Ovary (tissue), 9 donors: ENCODE results near the gene UQCRH. TPM values are rescaled to one million over a fixed set of nuclear protein-coding genes. Genes with fewer than 3 reads are reported as not detected.
"Not testable (repeated sequence)": the region's sequence is repeated elsewhere in the genome, so short reads cannot be mapped to it uniquely, and the experiment has no call there.

Experiments used
- DNase-seq, 5 donors: peaks; one replicate each; pipeline ENCODE4 v3.0.0-alpha.2; 2019 to 2020
- H3K27ac ChIP-seq, 2 donors: fragments of 200-600 bp; one replicate each; pipeline versions ENCODE4 v1.5.1 to v1.8.0; 2019 to 2022
- H3K27me3 ChIP-seq: fragments of 200-600 bp; one replicate; pipeline ENCODE4 v1.8.0; 2022
- H3K36me3 ChIP-seq: fragments of 200-600 bp; sonication (generic); one replicate; pipeline ENCODE4 v1.5.1; 2019
- H3K4me1 ChIP-seq: one replicate; pipeline ENCODE4 v1.8.1; 2013; ENCODE audit warnings: mild to moderate bottlenecking, moderate library complexity; ENCODE audit not compliant: insufficient read depth
- H3K4me3 ChIP-seq: fragments of 200-600 bp; sonication (generic); one replicate; pipeline ENCODE4 v1.5.1; 2017
- H3K9me3 ChIP-seq, 2 donors: fragments of 200-600 bp in 1 of 2; sonication (generic) in 1 of 2; one replicate each; pipeline versions ENCODE4 v1.5.1 to v1.8.1; 2013 to 2019; ENCODE audit warnings: mild to moderate bottlenecking in 1 of 2, moderate library complexity in 1 of 2
- CTCF ChIP-seq, 3 donors: fragments of 450-650 bp in 2 of 3; fragments of 200-600 bp in 1 of 3; IDR thresholded peaks; one replicate each; pipeline versions ENCODE4 v1.5.1 to v1.8.0; 2016 to 2022; ENCODE audit warnings: antibody characterized with exemption in 3 of 3, mild to moderate bottlenecking in 1 of 3
- EP300 ChIP-seq: sonication (generic); formaldehyde crosslinking; IDR thresholded peaks from one replicate; pipeline ENCODE4 v1.6.1; 2017; ENCODE audit warnings: antibody characterized with exemption
- POLR2A ChIP-seq: fragments of 450-650 bp; IDR thresholded peaks from one replicate; pipeline ENCODE4 v1.6.1; 2017; ENCODE audit warnings: antibody characterized with exemption, mild to moderate bottlenecking, moderate library complexity
- WGBS, 3 donors: extraction: QIAGEN DNeasy Blood & Tissue Kit in 1 of 3; methylation state at CpG; one replicate each; pipeline versions ENCODE4 v1.1.5 to v1.1.7; 2013 to 2017; 5-methylcytosine and 5-hydroxymethylcytosine counted together
- intact Hi-C, 4 donors: fragments of 100-400 bp; cut with DNase I; formaldehyde crosslinking; loops; one replicate each; pipeline versions ENCODE4 v1.11.0 to v1.15.1; 2022 to 2023
- polyA plus RNA-seq, 2 donors: library from polyadenylated mRNA; stranded (reverse); fragments of 200-250 nt in 1 of 2; fragments of 350-450 nt in 1 of 2; fragmentation: Illumina TruSeq in 1 of 2; extraction: RNeasy Lipid Tissue Mini Kit (QIAGEN cat#74804) in 1 of 2; gene quantifications; one replicate each; pipeline ENCODE4 v1.2.3, GENCODE V29; 2013 to 2014
- total RNA-seq, 7 donors: library from RNA; depleted of rRNA in 2 of 7; stranded (reverse); fragments of >200 nt in 2 of 7; fragmentation: NEBNext Ultra II Directional in 3 of 7; extraction: Animal tissue kit (Norgen Biotek cat#: 25700) in 3 of 7; gene quantifications; one replicate each; pipeline versions ENCODE4 v1.1.0 to v1.2.4, GENCODE V29; 2016 to 2023
- donor health status: DM: no; HTN: no; CAD: no; lungs with moderate emphysema.
- donor health status: DM: no; HTN: no; CAD: no.
- donor health status: Bipolar disorder and iron deficiency.
- donor health status: DM: yes; HTN: yes; CAD: no.
- donor health status: DM: no; HTN: no; CAD: no.
- donor health status: DM: yes; HTN: yes; CAD: no.

The UQCRH gene
- total and polyA plus RNA-seq, 9 donors: 140 to 453 (median 217) TPM

GRCh38 chr1:46363121-46363520 is 59.6 kb downstream of the UQCRH start:
- intact Hi-C loops: no loop called here
- H3K4me1 ChIP-seq: no peaks in the 10 kb centered on the region

GRCh38 chr1:46364612-46365011 is 61.1 kb downstream of the UQCRH start:
- DNase-seq: no peak
- 68 to 90% (median 88%) methylated on average over 5 of the region's 5 CpGs for WGBS, 3 donors
- no peak overlapping the region for H3K4me3 ChIP-seq
- TF ChIP-seq CTCF (IDR thresholded peaks at IDR 0.05) (no peak), POLR2A (no peak), EP300 (no peak)
- no peaks in the 10 kb centered on the region for H3K9me3 ChIP-seq
- no peaks in the 10 kb centered on the region for H3K4me1 ChIP-seq
- H3K36me3 ChIP-seq: no peaks in the 10 kb centered on the region
- intact Hi-C loops: no loop called here
- no peaks in the 10 kb centered on the region for H3K27me3 ChIP-seq
- H3K27ac ChIP-seq: no peak overlapping the region

More at GRCh38 chr1:46363121-46363520, 59.6 kb downstream of the UQCRH start:
- H3K27me3 ChIP-seq: no peaks in the 10 kb centered on the region
- no peaks in the 10 kb centered on the region for H3K36me3 ChIP-seq
- DNase-seq: no peak
- 93 to 98% (median 96%) methylated on average over 5 of the region's 5 CpGs for WGBS, 3 donors
- TF ChIP-seq EP300: no peak
- no peak for TF ChIP-seq CTCF (IDR thresholded peaks at IDR 0.05)
- TF ChIP-seq POLR2A: no peak
- H3K4me3 ChIP-seq: no peak overlapping the region
- no peaks in the 10 kb centered on the region for H3K9me3 ChIP-seq
- H3K27ac ChIP-seq: no peak overlapping the region

GRCh38 chr1:46365796-46366195 is 62.3 kb downstream of the UQCRH start:
- H3K36me3 ChIP-seq, H3K27me3 ChIP-seq, H3K9me3 ChIP-seq, DNase-seq, H3K27ac ChIP-seq, H3K4me3 ChIP-seq, H3K4me1 ChIP-seq, intact Hi-C loops: not testable (repeated sequence)
- 90 to 93% (median 92%) methylated on average over 8 of the region's 8 CpGs for whole genome bisulfite sequencing, 3 donors

Other genes with a start within 250 kb of the UQCRH start
- 10 to 100 TPM in 4 of 7 donors, 1 to 10 TPM in 3; 3.6 to 20.3 (median 10.7) TPM for gene PIK3R3, start 171.1 kb upstream of the UQCRH start, total RNA-seq
- gene PIK3R3, start 171.1 kb upstream of the UQCRH start, polyA plus RNA-seq: 10 to 100 TPM in 1 of 2 donors, 1 to 10 TPM in 1; 6.5 to 20.0 TPM
- gene TSPAN1, start 128.6 kb upstream of the UQCRH start, total RNA-seq: 10 to 100 TPM in 1 of 7 donors, 1 to 10 TPM in 4, under 1 TPM in 2; 0.18 to 26.9 (median 3.1) TPM
- gene TSPAN1, start 128.6 kb upstream of the UQCRH start, polyA plus RNA-seq: 1 to 10 TPM in 1 of 2 donors, under 1 TPM in 1; 0.65 to 2.8 TPM
- not detected for gene P3R3URF, start 127.2 kb upstream of the UQCRH start, total RNA-seq
- gene P3R3URF, start 127.2 kb upstream of the UQCRH start, polyA plus RNA-seq: not detected
- 10 to 100 TPM; 19.1 to 49.2 (median 40.2) TPM for gene POMGNT1, start 105.3 kb upstream of the UQCRH start, total RNA-seq
- 10 to 100 TPM; 27.6 to 42.1 TPM for gene POMGNT1, start 105.3 kb upstream of the UQCRH start, polyA plus RNA-seq
- gene LURAP1, start 100.4 kb upstream of the UQCRH start, total RNA-seq: 10 to 100 TPM in 3 of 7 donors, 1 to 10 TPM in 4; 4.5 to 15.4 (median 9.9) TPM
- gene LURAP1, start 100.4 kb upstream of the UQCRH start, polyA plus RNA-seq: 1 to 10 TPM; 3.7 to 6.1 TPM
- 1 to 10 TPM in 2 of 7 donors, under 1 TPM in 4, not detected in 1; 0.28 to 1.4 (median 0.82) TPM for gene RAD54L, start 55.9 kb upstream of the UQCRH start, total RNA-seq
- under 1 TPM; 0.50 to 0.63 TPM for gene RAD54L, start 55.9 kb upstream of the UQCRH start, polyA plus RNA-seq
- 10 to 100 TPM; 54.8 to 99.8 (median 74.1) TPM for gene LRRC41, start 82 bp upstream of the UQCRH start, total RNA-seq
- 10 to 100 TPM; 37.5 to 49.5 TPM for gene LRRC41, start 82 bp upstream of the UQCRH start, polyA plus RNA-seq
- gene NSUN4, start 37.1 kb downstream of the UQCRH start, total RNA-seq: 10 to 100 TPM; 15.9 to 35.2 (median 19.1) TPM
- 10 to 100 TPM; 12.2 to 16.7 TPM for gene NSUN4, start 37.1 kb downstream of the UQCRH start, polyA plus RNA-seq
- gene FAAH, start 90.6 kb downstream of the UQCRH start, total RNA-seq: 10 to 100 TPM in 3 of 7 donors, 1 to 10 TPM in 4; 7.5 to 32.7 (median 9.3) TPM
- 1 to 10 TPM; 1.3 to 6.7 TPM for gene FAAH, start 90.6 kb downstream of the UQCRH start, polyA plus RNA-seq
- gene DMBX1, start 186.1 kb downstream of the UQCRH start, total RNA-seq: not detected
- gene DMBX1, start 186.1 kb downstream of the UQCRH start, polyA plus RNA-seq: not detected
- under 1 TPM in 1 of 7 donors, not detected in 6; 0.08 TPM for gene KNCN, start 247.9 kb downstream of the UQCRH start, total RNA-seq
- not detected for gene KNCN, start 247.9 kb downstream of the UQCRH start, polyA plus RNA-seq